Aorta (tissue), 5 donors: Measurements from ENCODE around the gene EMC9. TPM values are rescaled to one million over a fixed set of nuclear protein-coding genes. Genes with fewer than 3 reads are reported as not detected.
"Not testable (repeated sequence)": the region's sequence is repeated elsewhere in the genome, so short reads cannot be mapped to it uniquely, and the experiment has no call there.

Experiments used
- ATAC-seq: fragments of 200-7000 bp; cut with Tn5 transposase; one replicate; pipeline ENCODE4 v1.9.1; 2022; ENCODE audit warnings: moderate library complexity; ENCODE audit not compliant: low FRiP score
- DNase-seq, 2 donors: peaks; one replicate each; pipeline ENCODE4 v3.0.0-alpha.2; 2020
- H3K27ac ChIP-seq, 2 donors: one replicate each; pipeline ENCODE4 v1.5.1; 2013; ENCODE audit warnings: low read length in 2 of 2, mild to moderate bottlenecking in 2 of 2, moderate library complexity in 2 of 2, control low read depth in 1 of 2, inconsistent platforms in 1 of 2, low read depth in 1 of 2
- H3K27me3 ChIP-seq, 2 donors: one replicate each; pipeline ENCODE4 v1.6.1; 2013; ENCODE audit warnings: control low read depth in 1 of 2, low read length in 1 of 2, mild to moderate bottlenecking in 1 of 2, moderate library complexity in 1 of 2; ENCODE audit not compliant: insufficient read depth in 2 of 2, control insufficient read depth in 1 of 2
- H3K36me3 ChIP-seq, 2 donors: one replicate each; pipeline ENCODE4 v1.6.1; 2013; ENCODE audit warnings: control low read depth in 1 of 2, low read length in 1 of 2, mild to moderate bottlenecking in 1 of 2; ENCODE audit not compliant: insufficient read depth in 2 of 2, control insufficient read depth in 1 of 2
- H3K4me1 ChIP-seq, 2 donors: one replicate each; pipeline ENCODE4 v1.6.1; 2013; ENCODE audit warnings: low read length in 2 of 2, control low read depth in 1 of 2, mild to moderate bottlenecking in 1 of 2, moderate library complexity in 1 of 2; ENCODE audit not compliant: insufficient read depth in 2 of 2, control insufficient read depth in 1 of 2
- H3K4me3 ChIP-seq, 2 donors: one replicate each; pipeline ENCODE4 v1.5.1; 2013; ENCODE audit warnings: low read length in 2 of 2, control low read depth in 1 of 2, mild to moderate bottlenecking in 1 of 2
- H3K9me3 ChIP-seq: one replicate; pipeline ENCODE4 v1.6.1; 2013; ENCODE audit warnings: mild to moderate bottlenecking, low read length; ENCODE audit not compliant: control insufficient read depth
- WGBS, 2 donors: extraction: QIAGEN DNeasy Blood & Tissue Kit; methylation state at CpG; one replicate each; pipeline ENCODE4 v1.1.7; 2013; 5-methylcytosine and 5-hydroxymethylcytosine counted together
- intact Hi-C, 2 donors: fragments of 100-400 bp; cut with DNase I; formaldehyde crosslinking; loops; one replicate each; pipeline versions ENCODE4 v1.14.2 to v1.15.0; 2022
- polyA plus RNA-seq, 2 donors: library from polyadenylated mRNA; stranded (reverse); fragments of 200-250 nt; gene quantifications; one replicate each; pipeline ENCODE4 v1.2.3, GENCODE V29; 2013
- total RNA-seq, 2 donors: library from RNA; stranded (reverse); fragmentation: NEBNext Ultra II Directional; extraction: Animal tissue kit (Norgen Biotek cat#: 25700); gene quantifications; one replicate each; pipeline ENCODE4 v1.2.1, GENCODE V29; 2021
- donor health status: healthy with polysubstance abuse.
- donor health status: Bipolar disorder and iron deficiency.
- donor health status: DM: no; HTN: no; CAD: no.
- donor health status: DM: no; HTN: no; CAD: no.
- donor health status: DM: yes; HTN: yes; CAD: no.

Gene EMC9
- total and polyA plus RNA-seq, 4 donors = 12.8 to 41.9 (median 16.8) TPM

DNA sequence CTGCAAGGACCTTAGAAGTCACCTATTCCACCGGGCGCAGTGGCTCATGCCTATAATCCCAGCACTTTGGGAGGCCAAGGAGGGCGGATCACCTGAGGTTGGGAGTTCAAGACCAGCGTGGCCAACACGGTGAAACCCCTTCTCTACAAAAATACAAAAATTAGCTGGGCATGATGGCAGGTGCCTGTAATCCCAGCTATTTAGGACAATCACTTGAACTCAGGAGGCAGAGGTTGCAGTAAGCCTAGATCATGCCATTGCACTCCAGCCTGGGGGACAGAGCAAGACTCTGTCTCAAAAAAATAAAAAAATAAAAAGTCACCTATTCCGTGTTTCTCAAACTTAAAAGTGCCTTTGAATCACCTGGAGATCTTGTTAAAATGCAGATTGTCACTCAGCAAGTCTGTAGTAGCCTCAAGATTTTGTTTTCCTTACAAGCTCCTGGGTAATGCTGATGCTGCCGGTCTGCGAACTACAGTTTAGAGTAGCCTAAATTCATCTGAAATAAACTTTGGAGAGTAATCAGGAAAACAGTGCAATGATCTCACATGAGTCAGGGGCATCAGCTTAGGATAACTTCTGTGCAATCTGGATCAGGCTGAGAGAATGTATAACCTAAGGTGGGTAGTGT lies 35.7 kb downstream of the EMC9 start:
- not testable (repeated sequence) for ATAC-seq, H3K27me3 ChIP-seq
- intact Hi-C loops = loop anchor here in 1 of 2 donors (5.0 kb wide), 1 partner anchor 48 kb away; no protein-coding TSS in a partner anchor

DNA sequence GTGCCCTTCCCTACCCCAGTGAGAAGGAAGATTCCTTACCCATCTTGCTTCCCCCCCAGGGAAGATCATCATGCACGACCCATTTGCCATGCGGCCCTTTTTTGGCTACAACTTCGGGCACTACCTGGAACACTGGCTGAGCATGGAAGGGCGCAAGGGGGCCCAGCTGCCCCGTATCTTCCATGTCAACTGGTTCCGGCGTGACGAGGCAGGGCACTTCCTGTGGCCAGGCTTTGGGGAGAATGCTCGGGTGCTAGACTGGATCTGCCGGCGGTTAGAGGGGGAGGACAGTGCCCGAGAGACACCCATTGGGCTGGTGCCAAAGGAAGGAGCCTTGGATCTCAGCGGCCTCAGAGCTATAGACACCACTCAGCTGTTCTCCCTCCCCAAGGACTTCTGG lies 37.9 kb downstream of the EMC9 start:
- 91 to 93% methylated on average over 13 of the region's 13 CpGs for WGBS, 2 donors
- H3K4me3 ChIP-seq = no peak overlapping the region
- ATAC-seq (no peak), DNase-seq (peak in 1 of 2 donors; percentile 26)
- no peaks in the 10 kb centered on the region for H3K36me3 ChIP-seq
- H3K27me3 ChIP-seq = no peaks in the 10 kb centered on the region
- H3K9me3 ChIP-seq = no peaks in the 10 kb centered on the region
- no peaks in the 10 kb centered on the region for H3K4me1 ChIP-seq
- H3K27ac ChIP-seq = no peak overlapping the region
- intact Hi-C loops = no loop called here

More for the DNA sequence above, 35.7 kb downstream of the EMC9 start:
- peak in 1 of 2 donors; percentile 15 for DNase-seq
- not testable (repeated sequence) for H3K27ac ChIP-seq, H3K4me3 ChIP-seq, H3K36me3 ChIP-seq, H3K9me3 ChIP-seq, H3K4me1 ChIP-seq
- 91 to 93% methylated on average over 8 of the region's 8 CpGs for WGBS, 2 donors

DNA sequence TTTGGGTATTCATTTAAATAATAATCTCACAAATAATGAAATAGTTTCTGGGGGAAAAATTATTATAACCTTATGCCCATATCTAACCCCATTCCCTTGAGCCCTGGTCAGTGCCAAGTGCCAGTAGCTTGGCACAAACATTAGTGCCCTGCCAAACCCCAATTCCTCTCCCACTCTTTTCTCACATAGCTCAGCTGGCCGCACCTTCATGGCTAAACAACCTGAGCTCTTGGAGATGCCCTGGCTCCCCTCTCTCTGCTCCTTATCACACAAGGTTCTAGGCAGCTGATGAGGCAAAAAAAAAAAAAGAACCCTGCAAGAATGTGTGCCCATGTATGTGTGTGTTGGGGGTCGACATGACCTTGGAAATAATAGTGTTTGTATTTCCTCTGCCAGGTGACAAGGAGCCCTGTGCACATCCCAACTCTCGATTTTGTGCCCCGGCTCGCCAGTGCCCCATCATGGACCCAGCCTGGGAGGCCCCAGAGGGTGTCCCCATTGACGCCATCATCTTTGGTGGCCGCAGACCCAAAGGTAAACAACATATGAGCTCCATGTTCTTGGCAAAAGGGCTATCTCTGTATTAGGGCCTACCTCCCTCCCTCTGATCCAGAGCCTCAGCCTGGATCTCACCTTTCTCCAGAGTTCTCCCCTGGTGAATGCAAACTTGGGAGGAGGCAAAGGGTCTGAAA lies 38.9 kb downstream of the EMC9 start:
- no peaks in the 10 kb centered on the region for H3K4me1 ChIP-seq
- no peak for ATAC-seq
- H3K27ac ChIP-seq = no peak overlapping the region
- H3K4me3 ChIP-seq = no peak overlapping the region
- intact Hi-C loops = no loop called here
- no peaks in the 10 kb centered on the region for H3K36me3 ChIP-seq
- peak in 1 of 2 donors; percentile 24 for DNase-seq
- WGBS, 2 donors = 88 to 89% methylated on average over 7 of the region's 7 CpGs
- no peaks in the 10 kb centered on the region for H3K9me3 ChIP-seq
- no peaks in the 10 kb centered on the region for H3K27me3 ChIP-seq

DNA sequence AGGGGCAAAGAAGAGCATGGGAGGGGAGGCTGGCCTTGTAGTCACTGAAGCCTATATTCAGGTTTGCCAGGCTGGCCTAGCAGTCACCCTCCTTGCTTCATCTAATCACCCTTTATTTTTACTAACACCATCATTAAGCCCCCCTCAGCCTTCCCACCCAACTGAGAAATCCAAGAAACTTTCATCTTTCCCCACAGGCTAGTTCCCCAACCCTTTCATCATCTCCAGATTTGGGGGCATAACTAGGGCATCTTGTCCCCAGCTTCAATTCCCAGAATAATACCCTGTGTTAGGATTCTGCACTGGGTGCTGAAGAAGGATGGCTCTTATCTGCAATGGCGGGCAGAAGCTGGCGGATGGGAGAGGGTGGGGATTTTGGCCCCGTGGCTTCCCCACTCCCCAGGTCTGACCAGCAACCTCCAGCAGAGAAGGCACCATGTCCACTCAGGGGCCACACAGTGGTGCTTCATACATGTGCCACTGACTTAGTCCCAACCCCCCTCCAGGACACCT lies 40.4 kb downstream of the EMC9 start:
- Histone ChIP-seq H3K9me3 (no peaks in the 10 kb centered on the region), H3K36me3 (no peaks in the 10 kb centered on the region), H3K27ac (no peak overlapping the region), H3K27me3 (no peaks in the 10 kb centered on the region), H3K4me3 (no peak overlapping the region), H3K4me1 (no peaks in the 10 kb centered on the region)
- DNase-seq = peak in 1 of 2 donors; percentile 17
- intact Hi-C loops = no loop called here
- WGBS, 2 donors = 94 to 97% methylated on average over 3 of the region's 3 CpGs
- ATAC-seq = no peak

DNA sequence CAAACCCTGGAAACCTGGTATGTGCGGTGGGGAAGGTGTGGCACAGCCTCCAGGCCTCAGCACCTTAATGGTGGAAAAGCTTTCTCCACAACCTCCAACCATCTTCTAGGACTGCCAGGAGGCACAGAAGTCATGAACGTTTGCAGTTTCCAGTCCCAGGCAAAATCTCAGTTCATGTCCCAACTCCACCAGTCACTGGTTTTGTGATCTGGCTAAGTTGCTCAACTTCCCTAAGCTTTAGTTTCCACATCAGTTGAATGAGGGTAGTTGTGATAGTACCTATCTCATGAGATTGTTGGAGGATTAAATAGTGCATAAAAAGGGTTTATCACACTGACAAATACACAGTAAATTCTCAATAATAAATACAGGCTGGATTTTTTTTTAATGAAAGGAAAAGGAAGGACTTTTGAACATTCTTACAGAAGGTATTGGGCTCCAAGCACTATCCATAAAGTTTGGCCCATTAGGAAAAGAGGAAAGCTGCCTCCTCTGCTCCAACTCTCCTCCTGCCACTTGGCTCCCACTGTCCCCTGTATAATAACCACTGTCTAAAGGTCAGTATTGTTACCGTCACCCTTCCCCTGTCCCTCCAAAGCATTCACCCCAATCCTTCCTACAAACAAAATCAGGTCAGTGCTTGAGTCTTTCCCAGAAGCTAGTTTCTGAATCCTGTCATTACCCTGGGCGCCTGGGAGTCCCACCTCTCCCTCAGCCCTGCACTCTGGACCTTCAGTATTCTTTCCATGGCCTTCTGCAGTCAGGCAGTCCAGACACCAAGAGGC lies 41.0 kb downstream of the EMC9 start:
- H3K4me3 ChIP-seq = no peak overlapping the region
- no peaks in the 10 kb centered on the region for H3K27me3 ChIP-seq
- ATAC-seq (no peak), DNase-seq (no peak)
- 74 to 81% methylated on average over 4 of the region's 4 CpGs for WGBS, 2 donors
- intact Hi-C loops = no loop called here
- no peaks in the 10 kb centered on the region for H3K4me1 ChIP-seq
- no peaks in the 10 kb centered on the region for H3K36me3 ChIP-seq
- no peak overlapping the region for H3K27ac ChIP-seq
- no peaks in the 10 kb centered on the region for H3K9me3 ChIP-seq

DNA sequence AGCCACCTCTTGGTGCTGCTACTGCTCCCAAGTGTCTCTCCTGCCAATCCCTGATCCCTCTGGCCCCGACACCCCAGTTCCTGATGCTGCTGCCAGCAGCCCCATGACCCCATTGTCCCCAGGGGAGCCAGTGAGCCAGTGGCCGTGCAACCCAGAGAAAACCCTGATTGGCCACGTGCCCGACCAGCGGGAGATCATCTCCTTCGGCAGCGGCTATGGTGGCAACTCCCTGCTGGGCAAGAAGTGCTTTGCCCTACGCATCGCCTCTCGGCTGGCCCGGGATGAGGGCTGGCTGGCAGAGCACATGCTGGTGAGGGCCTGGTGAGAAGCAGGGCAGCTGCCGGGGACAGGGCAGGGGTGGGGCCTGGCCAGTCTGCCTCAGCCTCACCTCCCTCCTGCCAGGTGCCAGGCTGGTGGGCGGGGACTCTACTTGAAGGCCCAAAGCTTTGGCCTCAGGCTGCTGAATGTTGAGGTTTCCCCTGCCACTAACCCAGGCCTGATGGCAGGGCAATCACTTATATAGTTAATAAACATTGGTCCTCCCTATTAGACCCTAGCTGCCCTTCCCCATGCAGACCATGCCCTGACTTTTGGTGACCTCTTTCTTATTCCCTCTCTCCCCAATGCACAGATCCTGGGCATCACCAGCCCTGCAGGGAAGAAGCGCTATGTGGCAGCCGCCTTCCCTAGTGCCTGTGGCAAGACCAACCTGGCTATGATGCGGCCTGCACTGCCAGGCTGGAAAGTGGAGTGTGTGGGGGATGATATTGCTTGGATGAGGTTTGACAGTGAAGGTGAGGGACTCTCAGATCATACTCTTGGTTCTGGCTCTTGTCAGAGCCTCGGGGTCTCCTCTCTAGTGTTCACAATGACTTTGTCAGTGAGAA lies 42.2 kb downstream of the EMC9 start:
- peak; percentile 38 to 72 for DNase-seq
- H3K4me3 ChIP-seq = no peak overlapping the region
- intact Hi-C loops = no loop called here
- 85 to 87% methylated on average over 17 of the region's 17 CpGs for WGBS, 2 donors
- no peaks in the 10 kb centered on the region for H3K36me3 ChIP-seq
- no peaks in the 10 kb centered on the region for H3K4me1 ChIP-seq
- H3K27ac ChIP-seq = no peak overlapping the region
- no peaks in the 10 kb centered on the region for H3K9me3 ChIP-seq
- H3K27me3 ChIP-seq = no peaks in the 10 kb centered on the region
- no peak for ATAC-seq

DNA sequence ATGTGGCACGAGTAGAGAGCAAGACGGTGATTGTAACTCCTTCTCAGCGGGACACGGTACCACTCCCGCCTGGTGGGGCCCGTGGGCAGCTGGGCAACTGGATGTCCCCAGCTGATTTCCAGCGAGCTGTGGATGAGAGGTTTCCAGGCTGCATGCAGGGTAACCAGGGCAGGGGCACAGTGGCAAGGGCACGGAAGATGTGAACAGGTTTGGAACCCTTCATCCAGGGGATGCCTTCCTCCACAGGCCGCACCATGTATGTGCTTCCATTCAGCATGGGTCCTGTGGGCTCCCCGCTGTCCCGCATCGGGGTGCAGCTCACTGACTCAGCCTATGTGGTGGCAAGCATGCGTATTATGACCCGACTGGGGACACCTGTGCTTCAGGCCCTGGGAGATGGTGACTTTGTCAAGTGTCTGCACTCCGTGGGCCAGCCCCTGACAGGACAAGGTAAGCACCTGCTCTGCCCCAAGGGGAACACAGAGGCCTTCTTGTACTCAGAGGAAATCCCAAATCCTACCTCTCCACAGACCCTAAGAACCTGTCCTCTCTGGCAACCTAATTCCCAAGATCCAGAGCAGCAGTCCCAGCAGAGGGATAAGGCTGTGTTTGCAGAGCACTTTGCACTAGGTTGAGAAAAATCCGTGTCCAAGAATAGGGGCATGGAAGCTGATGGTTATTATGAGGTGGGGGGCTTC lies 43.0 kb downstream of the EMC9 start:
- intact Hi-C loops = no loop called here
- Histone ChIP-seq H3K36me3 (no peaks in the 10 kb centered on the region), H3K9me3 (no peaks in the 10 kb centered on the region), H3K4me3 (no peak overlapping the region), H3K4me1 (no peaks in the 10 kb centered on the region), H3K27me3 (no peaks in the 10 kb centered on the region), H3K27ac (no peak overlapping the region)
- ATAC-seq (no peak), DNase-seq (peak; percentile 37 to 73)
- 94% methylated on average over 16 of the region's 16 CpGs for WGBS, 2 donors
